Body of pancreas (tissue), 4 donors: ENCODE measurements around the gene SYK. TPM values are rescaled to one million over a fixed set of nuclear protein-coding genes. Genes with fewer than 3 reads are reported as not detected.

Experiments
- ATAC-seq: fragments of 150-250 bp; one replicate; pipeline ENCODE4 v1.9.1; 2016
- DNase-seq, 4 donors: peaks; one replicate each; pipeline ENCODE4 v3.0.0-alpha.2; 2019
- H3K27ac ChIP-seq, 4 donors: fragments of 200-600 bp; sonication (generic); 1 replicate in 3 of 4; 2 replicates in 1 of 4; pipeline versions ENCODE4 v1.5.1 to v1.6.1; 2016 to 2019; ENCODE audit warnings: mild to moderate bottlenecking in 1 of 4, mixed read lengths in 1 of 4, moderate library complexity in 1 of 4
- H3K27me3 ChIP-seq, 2 donors: fragments of 200-600 bp; sonication (generic); one replicate each; pipeline ENCODE4 v1.6.0; 2016; ENCODE audit warnings: mild to moderate bottlenecking in 1 of 2
- H3K36me3 ChIP-seq, 2 donors: fragments of 200-600 bp; sonication (generic); replicated peaks in 1 of 2; 2 replicates each; pipeline ENCODE4 v1.5.1; 2016; ENCODE audit warnings: low read depth in 2 of 2; ENCODE audit not compliant: insufficient read depth in 1 of 2
- H3K4me1 ChIP-seq: fragments of 200-600 bp; sonication (generic); one replicate; pipeline ENCODE4 v1.6.0; 2016
- H3K4me3 ChIP-seq, 2 donors: fragments of 200-600 bp; sonication (generic); 1 replicate in 1 of 2; 2 replicates in 1 of 2; pipeline ENCODE4 v1.5.1; 2016 to 2019
- H3K9me3 ChIP-seq, 3 donors: fragments of 200-600 bp; sonication (generic); 1 replicate in 2 of 3; 2 replicates in 1 of 3; pipeline ENCODE4 v1.5.1; 2016
- CTCF ChIP-seq, 7 experiments: fragments of 450-650 bp in 4 of 7; fragments of 200-600 bp in 3 of 7; sonication (generic) in 3 of 7; IDR thresholded peaks; one replicate each; pipeline ENCODE4 v1.5.1; 2016 to 2019; ENCODE audit warnings: antibody characterized with exemption in 7 of 7
- POLR2A ChIP-seq, 3 donors: fragments of 450-650 bp; IDR thresholded peaks; one replicate each; pipeline ENCODE4 v1.6.1; 2016; ENCODE audit warnings: antibody characterized with exemption in 3 of 3, mild to moderate bottlenecking in 2 of 3
- WGBS, 2 donors: methylation state at CpG; one replicate each; pipeline ENCODE4 v1.1.5; 2017; 5-methylcytosine and 5-hydroxymethylcytosine counted together
- intact Hi-C: fragments of 100-400 bp; cut with DNase I; formaldehyde crosslinking; loops from one replicate; pipeline ENCODE4 v1.15.1; 2023
- total RNA-seq, 2 donors: library from RNA; depleted of rRNA; stranded (reverse); fragments of >200 nt; gene quantifications; one replicate each; pipeline ENCODE4 v1.1.0, GENCODE V29; 2016

SYK gene
- total RNA-seq, 2 donors from 2014 or later: 10.5 to 11.2 TPM

- H3K4me3 ChIP-seq: no peak overlapping the region
- H3K9me3 ChIP-seq: no peaks in the 10 kb centered on the region
- intact Hi-C loops: no loop called here
- no peak overlapping the region for H3K27ac ChIP-seq
- no peaks in the 10 kb centered on the region for H3K27me3 ChIP-seq
- H3K36me3 ChIP-seq: no peaks in the 10 kb centered on the region
- TF ChIP-seq CTCF (IDR thresholded peaks at IDR 0.05): peak in 1 of 7 experiments; percentile 42
- TF ChIP-seq POLR2A (IDR thresholded peaks at IDR 0.05): no peak
- ATAC-seq (no peak), DNase-seq (peak in 1 of 4 donors; percentile 17)
- WGBS, 2 donors: 44 to 56% methylated on average over 3 of the region's 3 CpGs
- H3K4me1 ChIP-seq: no peaks in the 10 kb centered on the region
These were observed 26.9 kb upstream of the SYK start for GRCh38 chr9:90774682-90775081.

- Histone ChIP-seq H3K27me3 (no peaks in the 10 kb centered on the region), H3K4me3 (no peak overlapping the region), H3K27ac (no peak overlapping the region), H3K4me1 (no peaks in the 10 kb centered on the region), H3K36me3 (no peaks in the 10 kb centered on the region), H3K9me3 (no peaks in the 10 kb centered on the region)
- DNase-seq (no peak), ATAC-seq (no peak)
- intact Hi-C loops: no loop called here
- TF ChIP-seq CTCF (IDR thresholded peaks at IDR 0.05) (no peak), POLR2A (IDR thresholded peaks at IDR 0.05) (no peak)
- 50 to 55% methylated on average over 3 of the region's 3 CpGs for WGBS, 2 donors
These were observed 26.0 kb upstream of the SYK start for GRCh38 chr9:90775657-90776056.

GRCh38 chr9:90778746-90779145 lies 22.9 kb upstream of the SYK start:
- peaks cover 6% of the 10 kb centered on the region for H3K4me1 ChIP-seq
- H3K27me3 ChIP-seq: no peaks in the 10 kb centered on the region
- TF ChIP-seq POLR2A (IDR thresholded peaks at IDR 0.05) (no peak), CTCF (IDR thresholded peaks at IDR 0.05) (no peak)
- ATAC-seq (no peak), DNase-seq (no peak)
- H3K4me3 ChIP-seq: no peak overlapping the region
- no peaks in the 10 kb centered on the region for H3K9me3 ChIP-seq
- intact Hi-C loops: no loop called here
- WGBS, 2 donors: 92 to 98% methylated on average over 2 of the region's 2 CpGs
- no peaks in the 10 kb centered on the region for H3K36me3 ChIP-seq
- H3K27ac ChIP-seq: no peak overlapping the region

GRCh38 chr9:90783552-90783951 lies 18.1 kb upstream of the SYK start:
- H3K4me3 ChIP-seq: no peak overlapping the region
- 5 to 6% methylated on average over 3 of the region's 3 CpGs for WGBS, 2 donors
- H3K4me1 ChIP-seq: peaks cover 13% of the 10 kb centered on the region
- peak in 1 of 4 donors; percentile 17 for DNase-seq
- intact Hi-C loops: no loop called here
- H3K27me3 ChIP-seq: no peaks in the 10 kb centered on the region
- no peaks in the 10 kb centered on the region for H3K9me3 ChIP-seq
- H3K27ac ChIP-seq: peak overlapping the region in 1 of 4 donors; percentile 26
- H3K36me3 ChIP-seq: no peaks in the 10 kb centered on the region
- ATAC-seq: no peak
- TF ChIP-seq POLR2A (IDR thresholded peaks at IDR 0.05) (no peak), CTCF (IDR thresholded peaks at IDR 0.05) (no peak)

GRCh38 chr9:90783964-90784363 lies 17.7 kb upstream of the SYK start:
- Histone ChIP-seq H3K27me3 (no peaks in the 10 kb centered on the region), H3K4me3 (no peak overlapping the region), H3K36me3 (no peaks in the 10 kb centered on the region), H3K4me1 (peaks cover 13% of the 10 kb centered on the region), H3K9me3 (no peaks in the 10 kb centered on the region), H3K27ac (peak overlapping the region in 1 of 4 donors; percentile 26)
- TF ChIP-seq CTCF (IDR thresholded peaks at IDR 0.05): no peak
- no peak for TF ChIP-seq POLR2A (IDR thresholded peaks at IDR 0.05)
- DNase-seq (no peak), ATAC-seq (peak; percentile 30)
- intact Hi-C loops: no loop called here
- WGBS, 2 donors: 16 to 24% methylated on average over 8 of the region's 8 CpGs
